C4-2B (cell line): ENCODE measurements around the gene PAK2.

Experiments used
- CTCF ChIP-seq: fragments of 450-650 bp; conservative IDR thresholded peaks from 2 replicates; pipeline ENCODE4 v1.5.1; 2017; ENCODE audit warnings: mild to moderate bottlenecking
- ZFX ChIP-seq: fragments of 450-650 bp; IDR thresholded peaks from 2 replicates; pipeline ENCODE4 v1.6.1; 2017

GRCh38 chr3:196707566-196707965 lies 32.1 kb upstream of the PAK2 start:
- TF ChIP-seq CTCF (no peak), ZFX (no peak)
